IMR-90 (cell line): ENCODE measurements around the gene GNG2. TPM values are rescaled to one million over a fixed set of nuclear protein-coding genes. Genes with fewer than 3 reads are reported as not detected.
A peak's percentile ranks its signal among the peaks of the same experiment; 100 is the strongest.

Source experiments
- ATAC-seq: fragments of 200-7000 bp; cut with Tn5 transposase; 2 replicates; pipeline ENCODE4 v1.9.1; 2020; ENCODE audit warnings: low read depth, mild to moderate bottlenecking, moderate library complexity
- BruUV-seq: library from RNA; stranded (reverse); fragments of 400-500 nt; replicated peaks from 2 replicates; lab custom pipeline; 2021; lab: Mats Ljungman, UMichigan
- CTCF ChIA-PET: fragments of 300-600 bp; formaldehyde crosslinking; extraction: SDS; loops from one replicate; lab custom pipeline; 2021; ENCODE audit warnings: antibody characterized with exemption; lab: Yijun Ruan, JAX
- POLR2A ChIA-PET: fragments of 300-600 bp; sonication (Branson Sonifier 250); formaldehyde crosslinking; loops from one replicate; lab custom pipeline; 2022; ENCODE audit warnings: antibody characterized with exemption; ENCODE audit not compliant: unreplicated experiment; lab: Charles Lee
- DNase-seq: peaks from one replicate; pipeline ENCODE4 v3.0.0; 2013
- H2AFZ ChIP-seq: replicated peaks from 2 replicates; pipeline ENCODE3; 2013; ENCODE audit warnings: low read length, mild to moderate bottlenecking; ENCODE audit not compliant: poor library complexity
- H2AK5ac ChIP-seq: 2 replicates; pipeline ENCODE4 v1.6.1; 2013; ENCODE audit warnings: low read depth, low read length, inconsistent platforms
- H2AK9ac ChIP-seq: replicated peaks from 2 replicates; pipeline ENCODE3; 2013; ENCODE audit warnings: mild to moderate bottlenecking, low read depth, low read length, moderate library complexity; ENCODE audit not compliant: poor library complexity
- H2BK120ac ChIP-seq: 2 replicates; pipeline ENCODE4 v1.6.1; 2013; ENCODE audit warnings: low read depth, low read length, inconsistent platforms
- H2BK15ac ChIP-seq: 3 replicates; pipeline ENCODE4 v1.6.1; 2013; ENCODE audit warnings: low read depth, low read length, inconsistent platforms
- H2BK20ac ChIP-seq: 2 replicates; pipeline ENCODE4 v1.6.1; 2013; ENCODE audit warnings: low read depth, mild to moderate bottlenecking, inconsistent platforms, low read length, moderate library complexity
- H2BK5ac ChIP-seq: 2 replicates; pipeline ENCODE4 v1.6.1; 2013; ENCODE audit warnings: mild to moderate bottlenecking, low read depth, low read length, inconsistent platforms; ENCODE audit not compliant: poor library complexity, severe bottlenecking
- H3K14ac ChIP-seq: replicated peaks from 2 replicates; pipeline ENCODE4 v1.6.1; 2013; ENCODE audit warnings: low read depth, low read length, inconsistent platforms
- H3K18ac ChIP-seq: 2 replicates; pipeline ENCODE4 v1.6.1; 2013; ENCODE audit warnings: low read depth, low read length, control low read depth
- H3K23ac ChIP-seq: 2 replicates; pipeline ENCODE4 v1.6.1; 2013; ENCODE audit warnings: low read depth, low read length, inconsistent platforms
- H3K27ac ChIP-seq: 2 replicates; pipeline ENCODE4 v1.5.1; 2013; ENCODE audit warnings: mild to moderate bottlenecking, control low read depth, low read length; ENCODE audit not compliant: insufficient read depth
- H3K27me3 ChIP-seq: 2 replicates; pipeline ENCODE4 v1.6.1; 2013; ENCODE audit warnings: low read length; ENCODE audit not compliant: control insufficient read depth, insufficient read depth
- H3K36me3 ChIP-seq: 2 replicates; pipeline ENCODE4 v1.6.1; 2013; ENCODE audit warnings: low read length, mixed read lengths; ENCODE audit not compliant: control insufficient read depth, insufficient read depth
- H3K4ac ChIP-seq: 2 replicates; pipeline ENCODE4 v1.6.1; 2013; ENCODE audit warnings: low read depth, low read length, inconsistent platforms
- H3K4me1 ChIP-seq: 2 replicates; pipeline ENCODE4 v1.6.1; 2013; ENCODE audit warnings: low read length, mixed read lengths; ENCODE audit not compliant: control insufficient read depth, insufficient read depth
- H3K4me2 ChIP-seq: 2 replicates; pipeline ENCODE4 v1.6.1; 2013; ENCODE audit warnings: low read depth, mild to moderate bottlenecking, control low read depth, low read length, moderate library complexity
- H3K4me3 ChIP-seq: 2 replicates; pipeline ENCODE4 v1.5.1; 2013; ENCODE audit warnings: low read depth, mild to moderate bottlenecking, control low read depth, low read length, moderate library complexity; ENCODE audit not compliant: insufficient read depth
- H3K56ac ChIP-seq: 2 replicates; pipeline ENCODE4 v1.6.1; 2013; ENCODE audit warnings: low read length, inconsistent platforms; ENCODE audit not compliant: insufficient read depth; ENCODE audit errors: extremely low read depth
- H3K79me1 ChIP-seq, 2 experiments: 2 replicates each; pipeline ENCODE4 v1.6.1; 2013; ENCODE audit warnings: low read length in 2 of 2, inconsistent platforms in 1 of 2, low read depth in 1 of 2
- H3K9ac ChIP-seq: 2 replicates; pipeline ENCODE4 v1.6.1; 2013; ENCODE audit warnings: low read depth, low read length, control low read depth
- H3K9me1 ChIP-seq: 2 replicates; pipeline ENCODE4 v1.6.1; 2013; ENCODE audit warnings: low read length, inconsistent platforms; ENCODE audit not compliant: insufficient read depth
- H3K9me3 ChIP-seq: 2 replicates; pipeline ENCODE4 v1.6.1; 2013; ENCODE audit warnings: low read length; ENCODE audit not compliant: control insufficient read depth, insufficient read depth
- H4K20me1 ChIP-seq: 2 replicates; pipeline ENCODE4 v1.6.1; 2013; ENCODE audit warnings: low read length, inconsistent platforms; ENCODE audit not compliant: insufficient read depth
- H4K5ac ChIP-seq: 2 replicates; pipeline ENCODE4 v1.6.1; 2013; ENCODE audit warnings: mild to moderate bottlenecking, low read depth, low read length, control low read depth
- H4K8ac ChIP-seq, 2 experiments: 2 replicates each; pipeline ENCODE4 v1.6.1; 2013; ENCODE audit warnings: low read depth in 2 of 2, low read length in 2 of 2, control low read depth in 1 of 2, inconsistent platforms in 1 of 2
- H4K91ac ChIP-seq: 2 replicates; pipeline ENCODE4 v1.6.1; 2013; ENCODE audit warnings: low read depth, low read length, inconsistent platforms; ENCODE audit not compliant: insufficient read depth
- BHLHE40 ChIP-seq: fragments of 150-350 bp; IDR thresholded peaks from 2 replicates; pipeline ENCODE4 v1.6.1; 2016; ENCODE audit warnings: mild to moderate bottlenecking, low read depth, low read length
- CEBPB ChIP-seq: IDR thresholded peaks from 2 replicates; pipeline ENCODE4 v1.6.1; 2012; ENCODE audit warnings: low read depth, low read length, improper control_type of control experiment
- CHD1 ChIP-seq: IDR thresholded peaks from 2 replicates; pipeline ENCODE4 v1.6.1; 2012; ENCODE audit warnings: low read depth, low read length, improper control_type of control experiment
- MAFK ChIP-seq: IDR thresholded peaks from 2 replicates; pipeline ENCODE4 v1.6.1; 2012; ENCODE audit warnings: low read depth, low read length, improper control_type of control experiment
- MAZ ChIP-seq: IDR thresholded peaks from 2 replicates; pipeline ENCODE4 v1.6.1; 2012; ENCODE audit warnings: low read depth, mild to moderate bottlenecking, low read length, improper control_type of control experiment, moderate library complexity, borderline replicate concordance
- MXI1 ChIP-seq: IDR thresholded peaks from 2 replicates; pipeline ENCODE4 v1.6.1; 2012; ENCODE audit warnings: low read depth, mild to moderate bottlenecking, low read length, moderate library complexity, borderline replicate concordance
- NFE2L2 ChIP-seq: fragments of 150-350 bp; IDR thresholded peaks from 2 replicates; pipeline ENCODE4 v1.6.1; 2016; ENCODE audit warnings: low read depth, mild to moderate bottlenecking, low read length
- POLR2A ChIP-seq: IDR thresholded peaks from 2 replicates; pipeline ENCODE4 v1.6.1; 2012; ENCODE audit warnings: mild to moderate bottlenecking, low read depth, low read length
- RAD21 ChIP-seq: IDR thresholded peaks from 2 replicates; pipeline ENCODE4 v1.6.1; 2012; ENCODE audit warnings: low read length, improper control_type of control experiment
- RCOR1 ChIP-seq: IDR thresholded peaks from 2 replicates; pipeline ENCODE4 v1.6.1; 2012; ENCODE audit warnings: mild to moderate bottlenecking, low read length, improper control_type of control experiment; ENCODE audit not compliant: insufficient replicate concordance
- RFX5 ChIP-seq: IDR thresholded peaks from 2 replicates; pipeline ENCODE4 v1.8.0; 2012; ENCODE audit warnings: low read depth, mild to moderate bottlenecking, low read length, moderate library complexity
- SMC3 ChIP-seq: fragments of 150-350 bp; IDR thresholded peaks from 2 replicates; pipeline ENCODE4 v1.6.1; 2016; ENCODE audit warnings: low read depth, mild to moderate bottlenecking, antibody characterized with exemption, low read length, moderate library complexity
- WGBS, 2 experiments: methylation state at CpG; one replicate each; pipeline versions ENCODE4 v1.1.5 to v1.1.7; 2013; ENCODE audit warnings: missing lambda C conversion rate in 2 of 2; ENCODE audit not compliant: insufficient read length in 1 of 2; ENCODE audit errors: extremely low coverage in 2 of 2; 5-methylcytosine and 5-hydroxymethylcytosine counted together
- dilution Hi-C: fragments of 300-500 bp; cut with HindIII; formaldehyde crosslinking; loops from one replicate; pipeline ENCODE4 v1.14.3; 2018; ENCODE audit warnings: low sequenced_read_pairs; ENCODE audit not compliant: unreplicated experiment
- in situ Hi-C: fragments of 300-500 bp; cut with MboI; formaldehyde crosslinking; loops from 3 replicates; pipeline ENCODE4 v1.14.3; 2019; ENCODE audit warnings: low sequenced_read_pairs, inconsistent platforms, mixed read lengths
- intact Hi-C: fragments of 100-400 bp; cut with micrococcal nuclease; formaldehyde crosslinking; loops from 2 replicates; pipeline ENCODE4 v1.10.0; 2022
- polyA plus RNA-seq, 3 experiments: library from polyadenylated mRNA; depleted of rRNA; stranded (reverse); fragments of >200 nt; gene quantifications; 2 replicates each; pipeline ENCODE4 v1.2.3, GENCODE V29; 2012; ENCODE audit warnings: low replicate concordance in 1 of 3
- total RNA-seq: library from RNA; depleted of rRNA; stranded (reverse); fragments of >200 nt; gene quantifications from 2 replicates; pipeline ENCODE4 v1.2.3, GENCODE V29; 2012
- TF ChIP-seq, protein P1 (sequence below): fragments of 150-350 bp; IDR thresholded peaks from 2 replicates; pipeline ENCODE4 v1.6.1; 2017; ENCODE audit warnings: mild to moderate bottlenecking, antibody characterized with exemption, low read length, low read depth
- TF ChIP-seq, protein P2 (sequence below): conservative IDR thresholded peaks from 2 replicates; pipeline ENCODE4 v1.5.1; 2012; ENCODE audit warnings: mild to moderate bottlenecking, low read depth, low read length, improper control_type of control experiment
- TF ChIP-seq, protein P3 (sequence below): fragments of 150-350 bp; IDR thresholded peaks from 2 replicates; pipeline ENCODE4 v1.6.1; 2016; ENCODE audit warnings: low read depth, mild to moderate bottlenecking, low read length, moderate library complexity, borderline replicate concordance

Gene GNG2
- total and polyA plus RNA-seq, 2 of the 4 experiments (the other 2 are of a cell fraction): 13.1 to 14.6 TPM

GRCh38 chr14:51880835-51881580, 20.6 kb downstream of the GNG2 start:
- H3K27ac ChIP-seq: no peak overlapping the region
- H3K9me1 ChIP-seq: peaks cover 6% of the 10 kb centered on the region
- H3K27me3 ChIP-seq: no peaks in the 10 kb centered on the region
- no peaks in the 10 kb centered on the region for H3K36me3 ChIP-seq
- no peak overlapping the region for H3K18ac ChIP-seq
- H3K4ac ChIP-seq: no peak overlapping the region
- no peak overlapping the region for H4K91ac ChIP-seq
- H4K8ac ChIP-seq: no peak overlapping the region
- no peak overlapping the region for H2BK120ac ChIP-seq
- H3K4me2 ChIP-seq: no peak overlapping the region
- peaks cover 3 to 13% of the 10 kb centered on the region in 2 experiments for H3K79me1 ChIP-seq
- ChIA-PET POLR2A (interaction anchor here (0.6 kb wide), 1 partner anchor 9 kb away, joined by 14 read pairs; no protein-coding TSS in a partner anchor), CTCF (interaction anchor here (0.6 to 0.9 kb wide), 3 partner anchors 19 to 29 kb away, joined by 3 to 4 read pairs (median 3); no protein-coding TSS in a partner anchor)
- in situ Hi-C loops (no loop called here), intact Hi-C loops (no loop called here), dilution Hi-C loops (no loop called here)
- H2AK5ac ChIP-seq: no peak overlapping the region
- H3K23ac ChIP-seq: no peak overlapping the region
- H3K4me3 ChIP-seq: no peak overlapping the region
- H2BK15ac ChIP-seq: no peak overlapping the region
- H3K9me3 ChIP-seq: no peaks in the 10 kb centered on the region
- ATAC-seq (no peak), DNase-seq (no peak)
- no peak overlapping the region for H2AFZ ChIP-seq
- H2BK5ac ChIP-seq: no peak overlapping the region
- no peak overlapping the region for H3K56ac ChIP-seq
- H4K20me1 ChIP-seq: peaks cover 7% of the 10 kb centered on the region; the same call in 1 of the 2 replicates
- peaks cover 7% of the 10 kb centered on the region for H3K4me1 ChIP-seq
- peak overlapping the region; percentile 1; the same call in 1 of the 2 replicates for H3K14ac ChIP-seq
- no peak overlapping the region for H3K9ac ChIP-seq
- 83% methylated on average over 2 of the region's 7 CpGs; no CpG with 5 or more reads in 1 of the 2 experiments for WGBS, 2 experiments
- no TSS peak for BruUV-seq
- no peak overlapping the region for H2BK20ac ChIP-seq
- H4K5ac ChIP-seq: no peak overlapping the region
- no peak overlapping the region for H2AK9ac ChIP-seq
- TF ChIP-seq, protein P1, sequence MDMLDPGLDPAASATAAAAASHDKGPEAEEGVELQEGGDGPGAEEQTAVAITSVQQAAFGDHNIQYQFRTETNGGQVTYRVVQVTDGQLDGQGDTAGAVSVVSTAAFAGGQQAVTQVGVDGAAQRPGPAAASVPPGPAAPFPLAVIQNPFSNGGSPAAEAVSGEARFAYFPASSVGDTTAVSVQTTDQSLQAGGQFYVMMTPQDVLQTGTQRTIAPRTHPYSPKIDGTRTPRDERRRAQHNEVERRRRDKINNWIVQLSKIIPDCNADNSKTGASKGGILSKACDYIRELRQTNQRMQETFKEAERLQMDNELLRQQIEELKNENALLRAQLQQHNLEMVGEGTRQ: no peak
- TF ChIP-seq SMC3: no peak
- no peak for TF ChIP-seq MXI1
- TF ChIP-seq, protein P2, sequence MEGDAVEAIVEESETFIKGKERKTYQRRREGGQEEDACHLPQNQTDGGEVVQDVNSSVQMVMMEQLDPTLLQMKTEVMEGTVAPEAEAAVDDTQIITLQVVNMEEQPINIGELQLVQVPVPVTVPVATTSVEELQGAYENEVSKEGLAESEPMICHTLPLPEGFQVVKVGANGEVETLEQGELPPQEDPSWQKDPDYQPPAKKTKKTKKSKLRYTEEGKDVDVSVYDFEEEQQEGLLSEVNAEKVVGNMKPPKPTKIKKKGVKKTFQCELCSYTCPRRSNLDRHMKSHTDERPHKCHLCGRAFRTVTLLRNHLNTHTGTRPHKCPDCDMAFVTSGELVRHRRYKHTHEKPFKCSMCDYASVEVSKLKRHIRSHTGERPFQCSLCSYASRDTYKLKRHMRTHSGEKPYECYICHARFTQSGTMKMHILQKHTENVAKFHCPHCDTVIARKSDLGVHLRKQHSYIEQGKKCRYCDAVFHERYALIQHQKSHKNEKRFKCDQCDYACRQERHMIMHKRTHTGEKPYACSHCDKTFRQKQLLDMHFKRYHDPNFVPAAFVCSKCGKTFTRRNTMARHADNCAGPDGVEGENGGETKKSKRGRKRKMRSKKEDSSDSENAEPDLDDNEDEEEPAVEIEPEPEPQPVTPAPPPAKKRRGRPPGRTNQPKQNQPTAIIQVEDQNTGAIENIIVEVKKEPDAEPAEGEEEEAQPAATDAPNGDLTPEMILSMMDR: no peak
- TF ChIP-seq, protein P3, sequence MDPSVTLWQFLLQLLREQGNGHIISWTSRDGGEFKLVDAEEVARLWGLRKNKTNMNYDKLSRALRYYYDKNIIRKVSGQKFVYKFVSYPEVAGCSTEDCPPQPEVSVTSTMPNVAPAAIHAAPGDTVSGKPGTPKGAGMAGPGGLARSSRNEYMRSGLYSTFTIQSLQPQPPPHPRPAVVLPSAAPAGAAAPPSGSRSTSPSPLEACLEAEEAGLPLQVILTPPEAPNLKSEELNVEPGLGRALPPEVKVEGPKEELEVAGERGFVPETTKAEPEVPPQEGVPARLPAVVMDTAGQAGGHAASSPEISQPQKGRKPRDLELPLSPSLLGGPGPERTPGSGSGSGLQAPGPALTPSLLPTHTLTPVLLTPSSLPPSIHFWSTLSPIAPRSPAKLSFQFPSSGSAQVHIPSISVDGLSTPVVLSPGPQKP: no peak
- TF ChIP-seq CEBPB: no peak
- TF ChIP-seq BHLHE40: no peak
- no peak for TF ChIP-seq CHD1
- no peak for TF ChIP-seq RFX5
- TF ChIP-seq NFE2L2: no peak
- TF ChIP-seq RAD21: no peak
- no peak for TF ChIP-seq MAFK
- no peak for TF ChIP-seq MAZ
- no peak for TF ChIP-seq POLR2A
- TF ChIP-seq RCOR1: no peak
